IMR-90 (cell line): ENCODE measurements around the gene DESI2. TPM values are rescaled to one million over a fixed set of nuclear protein-coding genes. Genes with fewer than 3 reads are reported as not detected.

Source experiments
- ATAC-seq: fragments of 200-7000 bp; cut with Tn5 transposase; 2 replicates; pipeline ENCODE4 v1.9.1; 2020; ENCODE audit warnings: low read depth, mild to moderate bottlenecking, moderate library complexity
- BruUV-seq: library from RNA; stranded (reverse); fragments of 400-500 nt; replicated peaks from 2 replicates; lab custom pipeline; 2021; lab: Mats Ljungman, UMichigan
- CTCF ChIA-PET: fragments of 300-600 bp; formaldehyde crosslinking; extraction: SDS; loops from one replicate; lab custom pipeline; 2021; ENCODE audit warnings: antibody characterized with exemption; lab: Yijun Ruan, JAX
- POLR2A ChIA-PET: fragments of 300-600 bp; sonication (Branson Sonifier 250); formaldehyde crosslinking; loops from one replicate; lab custom pipeline; 2022; ENCODE audit warnings: antibody characterized with exemption; ENCODE audit not compliant: unreplicated experiment; lab: Charles Lee
- DNase-seq: peaks from one replicate; pipeline ENCODE4 v3.0.0; 2013
- H2AFZ ChIP-seq: replicated peaks from 2 replicates; pipeline ENCODE3; 2013; ENCODE audit warnings: low read length, mild to moderate bottlenecking; ENCODE audit not compliant: poor library complexity
- H2AK5ac ChIP-seq: 2 replicates; pipeline ENCODE4 v1.6.1; 2013; ENCODE audit warnings: low read depth, low read length, inconsistent platforms
- H2AK9ac ChIP-seq: replicated peaks from 2 replicates; pipeline ENCODE3; 2013; ENCODE audit warnings: mild to moderate bottlenecking, low read depth, low read length, moderate library complexity; ENCODE audit not compliant: poor library complexity
- H2BK120ac ChIP-seq: 2 replicates; pipeline ENCODE4 v1.6.1; 2013; ENCODE audit warnings: low read depth, low read length, inconsistent platforms
- H2BK15ac ChIP-seq: 3 replicates; pipeline ENCODE4 v1.6.1; 2013; ENCODE audit warnings: low read depth, low read length, inconsistent platforms
- H2BK20ac ChIP-seq: 2 replicates; pipeline ENCODE4 v1.6.1; 2013; ENCODE audit warnings: low read depth, mild to moderate bottlenecking, inconsistent platforms, low read length, moderate library complexity
- H2BK5ac ChIP-seq: 2 replicates; pipeline ENCODE4 v1.6.1; 2013; ENCODE audit warnings: mild to moderate bottlenecking, low read depth, low read length, inconsistent platforms; ENCODE audit not compliant: poor library complexity, severe bottlenecking
- H3K14ac ChIP-seq: replicated peaks from 2 replicates; pipeline ENCODE4 v1.6.1; 2013; ENCODE audit warnings: low read depth, low read length, inconsistent platforms
- H3K18ac ChIP-seq: 2 replicates; pipeline ENCODE4 v1.6.1; 2013; ENCODE audit warnings: low read depth, low read length, control low read depth
- H3K23ac ChIP-seq: 2 replicates; pipeline ENCODE4 v1.6.1; 2013; ENCODE audit warnings: low read depth, low read length, inconsistent platforms
- H3K27ac ChIP-seq: 2 replicates; pipeline ENCODE4 v1.5.1; 2013; ENCODE audit warnings: mild to moderate bottlenecking, control low read depth, low read length; ENCODE audit not compliant: insufficient read depth
- H3K27me3 ChIP-seq: 2 replicates; pipeline ENCODE4 v1.6.1; 2013; ENCODE audit warnings: low read length; ENCODE audit not compliant: control insufficient read depth, insufficient read depth
- H3K36me3 ChIP-seq: 2 replicates; pipeline ENCODE4 v1.6.1; 2013; ENCODE audit warnings: low read length, mixed read lengths; ENCODE audit not compliant: control insufficient read depth, insufficient read depth
- H3K4ac ChIP-seq: 2 replicates; pipeline ENCODE4 v1.6.1; 2013; ENCODE audit warnings: low read depth, low read length, inconsistent platforms
- H3K4me1 ChIP-seq: 2 replicates; pipeline ENCODE4 v1.6.1; 2013; ENCODE audit warnings: low read length, mixed read lengths; ENCODE audit not compliant: control insufficient read depth, insufficient read depth
- H3K4me2 ChIP-seq: 2 replicates; pipeline ENCODE4 v1.6.1; 2013; ENCODE audit warnings: low read depth, mild to moderate bottlenecking, control low read depth, low read length, moderate library complexity
- H3K4me3 ChIP-seq: 2 replicates; pipeline ENCODE4 v1.5.1; 2013; ENCODE audit warnings: low read depth, mild to moderate bottlenecking, control low read depth, low read length, moderate library complexity; ENCODE audit not compliant: insufficient read depth
- H3K56ac ChIP-seq: 2 replicates; pipeline ENCODE4 v1.6.1; 2013; ENCODE audit warnings: low read length, inconsistent platforms; ENCODE audit not compliant: insufficient read depth; ENCODE audit errors: extremely low read depth
- H3K79me1 ChIP-seq, 2 experiments: 2 replicates each; pipeline ENCODE4 v1.6.1; 2013; ENCODE audit warnings: low read length in 2 of 2, inconsistent platforms in 1 of 2, low read depth in 1 of 2
- H3K9ac ChIP-seq: 2 replicates; pipeline ENCODE4 v1.6.1; 2013; ENCODE audit warnings: low read depth, low read length, control low read depth
- H3K9me1 ChIP-seq: 2 replicates; pipeline ENCODE4 v1.6.1; 2013; ENCODE audit warnings: low read length, inconsistent platforms; ENCODE audit not compliant: insufficient read depth
- H3K9me3 ChIP-seq: 2 replicates; pipeline ENCODE4 v1.6.1; 2013; ENCODE audit warnings: low read length; ENCODE audit not compliant: control insufficient read depth, insufficient read depth
- H4K20me1 ChIP-seq: 2 replicates; pipeline ENCODE4 v1.6.1; 2013; ENCODE audit warnings: low read length, inconsistent platforms; ENCODE audit not compliant: insufficient read depth
- H4K5ac ChIP-seq: 2 replicates; pipeline ENCODE4 v1.6.1; 2013; ENCODE audit warnings: mild to moderate bottlenecking, low read depth, low read length, control low read depth
- H4K8ac ChIP-seq, 2 experiments: 2 replicates each; pipeline ENCODE4 v1.6.1; 2013; ENCODE audit warnings: low read depth in 2 of 2, low read length in 2 of 2, control low read depth in 1 of 2, inconsistent platforms in 1 of 2
- H4K91ac ChIP-seq: 2 replicates; pipeline ENCODE4 v1.6.1; 2013; ENCODE audit warnings: low read depth, low read length, inconsistent platforms; ENCODE audit not compliant: insufficient read depth
- CHD1 ChIP-seq: IDR thresholded peaks from 2 replicates; pipeline ENCODE4 v1.6.1; 2012; ENCODE audit warnings: low read depth, low read length, improper control_type of control experiment
- MAFK ChIP-seq: IDR thresholded peaks from 2 replicates; pipeline ENCODE4 v1.6.1; 2012; ENCODE audit warnings: low read depth, low read length, improper control_type of control experiment
- dilution Hi-C: fragments of 300-500 bp; cut with HindIII; formaldehyde crosslinking; loops from one replicate; pipeline ENCODE4 v1.14.3; 2018; ENCODE audit warnings: low sequenced_read_pairs; ENCODE audit not compliant: unreplicated experiment
- in situ Hi-C: fragments of 300-500 bp; cut with MboI; formaldehyde crosslinking; loops from 3 replicates; pipeline ENCODE4 v1.14.3; 2019; ENCODE audit warnings: low sequenced_read_pairs, inconsistent platforms, mixed read lengths
- intact Hi-C: fragments of 100-400 bp; cut with micrococcal nuclease; formaldehyde crosslinking; loops from 2 replicates; pipeline ENCODE4 v1.10.0; 2022
- polyA plus RNA-seq, 3 experiments: library from polyadenylated mRNA; depleted of rRNA; stranded (reverse); fragments of >200 nt; gene quantifications; 2 replicates each; pipeline ENCODE4 v1.2.3, GENCODE V29; 2012; ENCODE audit warnings: low replicate concordance in 1 of 3
- total RNA-seq: library from RNA; depleted of rRNA; stranded (reverse); fragments of >200 nt; gene quantifications from 2 replicates; pipeline ENCODE4 v1.2.3, GENCODE V29; 2012
- TF ChIP-seq, protein P1 (sequence below): conservative IDR thresholded peaks from 2 replicates; pipeline ENCODE4 v1.5.1; 2012; ENCODE audit warnings: mild to moderate bottlenecking, low read depth, low read length, improper control_type of control experiment

DESI2 gene
- total and polyA plus RNA-seq, 2 of the 4 experiments (the other 2 are of a cell fraction), result 19.0 to 43.6 TPM

GRCh38 chr1:244633140-244633539 is 19.8 kb upstream of the DESI2 start:
- no peak overlapping the region for H3K23ac ChIP-seq
- H3K27me3 ChIP-seq, result peaks cover 9% of the 10 kb centered on the region

More at GRCh38 chr1:244633140-244633539, 19.8 kb upstream of the DESI2 start:
- Histone ChIP-seq H3K14ac (no peak overlapping the region), H2BK120ac (no peak overlapping the region), H3K9ac (no peak overlapping the region), H4K91ac (no peak overlapping the region), H3K27ac (no peak overlapping the region), H2BK15ac (no peak overlapping the region), H3K4me3 (no peak overlapping the region), H3K18ac (no peak overlapping the region), H2AFZ (no peak overlapping the region), H3K56ac (no peak overlapping the region), H3K79me1 (no peaks in the 10 kb centered on the region), H2BK20ac (no peak overlapping the region), H4K5ac (no peak overlapping the region), H3K9me3 (no peaks in the 10 kb centered on the region), H2AK5ac (no peak overlapping the region), H2BK5ac (no peak overlapping the region), H3K4me2 (no peak overlapping the region), H4K8ac (no peak overlapping the region), H2AK9ac (no peak overlapping the region), H3K9me1 (no peaks in the 10 kb centered on the region; the same call in 1 of the 2 replicates), H4K20me1 (no peaks in the 10 kb centered on the region), H3K4ac (no peak overlapping the region), H3K36me3 (no peaks in the 10 kb centered on the region), H3K4me1 (no peaks in the 10 kb centered on the region)
- ChIA-PET POLR2A (no interaction called here), CTCF (no interaction called here)
- ATAC-seq (no peak), DNase-seq (no peak)
- peak; percentile 43; the same call in 1 of the 2 replicates for TF ChIP-seq MAFK
- TF ChIP-seq CHD1, result no peak
- TF ChIP-seq, protein P1, sequence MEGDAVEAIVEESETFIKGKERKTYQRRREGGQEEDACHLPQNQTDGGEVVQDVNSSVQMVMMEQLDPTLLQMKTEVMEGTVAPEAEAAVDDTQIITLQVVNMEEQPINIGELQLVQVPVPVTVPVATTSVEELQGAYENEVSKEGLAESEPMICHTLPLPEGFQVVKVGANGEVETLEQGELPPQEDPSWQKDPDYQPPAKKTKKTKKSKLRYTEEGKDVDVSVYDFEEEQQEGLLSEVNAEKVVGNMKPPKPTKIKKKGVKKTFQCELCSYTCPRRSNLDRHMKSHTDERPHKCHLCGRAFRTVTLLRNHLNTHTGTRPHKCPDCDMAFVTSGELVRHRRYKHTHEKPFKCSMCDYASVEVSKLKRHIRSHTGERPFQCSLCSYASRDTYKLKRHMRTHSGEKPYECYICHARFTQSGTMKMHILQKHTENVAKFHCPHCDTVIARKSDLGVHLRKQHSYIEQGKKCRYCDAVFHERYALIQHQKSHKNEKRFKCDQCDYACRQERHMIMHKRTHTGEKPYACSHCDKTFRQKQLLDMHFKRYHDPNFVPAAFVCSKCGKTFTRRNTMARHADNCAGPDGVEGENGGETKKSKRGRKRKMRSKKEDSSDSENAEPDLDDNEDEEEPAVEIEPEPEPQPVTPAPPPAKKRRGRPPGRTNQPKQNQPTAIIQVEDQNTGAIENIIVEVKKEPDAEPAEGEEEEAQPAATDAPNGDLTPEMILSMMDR, result no peak
- in situ Hi-C loops (no loop called here), intact Hi-C loops (no loop called here), dilution Hi-C loops (no loop called here)
- BruUV-seq, result no TSS peak
